SH-SY5Y (cell line): Measurements from ENCODE around the gene TRRAP.

ENCODE experiments used
- GATA2 ChIP-seq: IDR thresholded peaks from 2 replicates; pipeline ENCODE4 v1.6.1; 2011; ENCODE audit warnings: mild to moderate bottlenecking, low read depth, low read length
- GATA3 ChIP-seq: IDR thresholded peaks from 2 replicates; pipeline ENCODE4 v1.6.1; 2011; ENCODE audit warnings: low read depth, mild to moderate bottlenecking, low read length, moderate library complexity

- TF ChIP-seq GATA3 (no peak), GATA2 (no peak)
Observed at GRCh38 chr7:98841179-98841997, 36.9 kb upstream of the TRRAP start.
